OCI-LY7 (cell line): ENCODE data around the gene AGMO. TPM values are rescaled to one million over a fixed set of nuclear protein-coding genes. Genes with fewer than 3 reads are reported as not detected.
"Not testable (repeated sequence)": the region's sequence is repeated elsewhere in the genome, so short reads cannot be mapped to it uniquely, and the experiment has no call there.

ENCODE experiments used
- BruUV-seq: library from RNA; stranded (reverse); fragments of 400-500 nt; replicated peaks from 2 replicates; lab custom pipeline; 2021; lab: Mats Ljungman, UMichigan
- CTCF ChIA-PET: fragments of 300-600 bp; sonication (Branson Sonifier 250); formaldehyde crosslinking; loops from one replicate; lab custom pipeline; 2022; ENCODE audit warnings: antibody characterized with exemption; ENCODE audit not compliant: unreplicated experiment; lab: Charles Lee
- POLR2A ChIA-PET: fragments of 300-600 bp; sonication (Branson Sonifier 250); formaldehyde crosslinking; loops from one replicate; lab custom pipeline; 2022; ENCODE audit warnings: antibody characterized with exemption; lab: Charles Lee
- DNase-seq: peaks from one replicate; pipeline ENCODE4 v3.0.0-alpha.2; 2015; ENCODE audit warnings: low spot score
- H2AFZ ChIP-seq: fragments of 200-600 bp; sonication (generic), shearing (Covaris generic); 2 replicates; pipeline ENCODE4 v1.6.1; 2014; ENCODE audit warnings: mild to moderate bottlenecking, antibody characterized with exemption, low read length, moderate library complexity
- H3K27ac ChIP-seq: fragments of 200-600 bp; sonication (generic); 2 replicates; pipeline ENCODE4 v1.5.1; 2014; ENCODE audit warnings: mixed run types, low read depth, mild to moderate bottlenecking, moderate library complexity, low read length, inconsistent platforms; ENCODE audit not compliant: poor library complexity, severe bottlenecking
- H3K36me3 ChIP-seq: fragments of 200-600 bp; sonication (generic); 2 replicates; pipeline ENCODE4 v1.6.1; 2014; ENCODE audit warnings: mild to moderate bottlenecking, antibody characterized with exemption, low read length, moderate library complexity, mixed read lengths; ENCODE audit not compliant: insufficient read depth
- H3K4me1 ChIP-seq: fragments of 200-600 bp; sonication (generic); 2 replicates; pipeline ENCODE4 v1.5.1; 2014; ENCODE audit warnings: mild to moderate bottlenecking, low read length; ENCODE audit not compliant: insufficient read depth, poor library complexity, severe bottlenecking
- H3K4me2 ChIP-seq: fragments of 200-600 bp; sonication (generic); 2 replicates; pipeline ENCODE4 v1.6.1; 2014; ENCODE audit warnings: mild to moderate bottlenecking, low read length
- H3K4me3 ChIP-seq: fragments of 200-600 bp; sonication (generic); 2 replicates; pipeline ENCODE4 v1.5.1; 2014; ENCODE audit warnings: mild to moderate bottlenecking, low read depth, low read length; ENCODE audit not compliant: poor library complexity, severe bottlenecking
- H3K79me2 ChIP-seq: fragments of 200-600 bp; sonication (generic); 2 replicates; pipeline ENCODE4 v1.6.1; 2016; ENCODE audit warnings: low read depth, mild to moderate bottlenecking, low read length, moderate library complexity, mixed read lengths; ENCODE audit not compliant: insufficient read depth
- H3K9me2 ChIP-seq: fragments of 200-600 bp; sonication (generic); 2 replicates; pipeline ENCODE4 v1.6.1; 2016; ENCODE audit warnings: mild to moderate bottlenecking, low read length, mixed read lengths; ENCODE audit not compliant: insufficient read depth
- H3K9me3 ChIP-seq: fragments of 200-600 bp; sonication (generic); 2 replicates; pipeline ENCODE4 v1.6.1; 2014; ENCODE audit warnings: mild to moderate bottlenecking, mixed run types, low read length, mixed read lengths
- H4K20me1 ChIP-seq: fragments of 200-600 bp; sonication (generic); 2 replicates; pipeline ENCODE4 v1.6.1; 2014; ENCODE audit warnings: mild to moderate bottlenecking, antibody characterized with exemption, low read length, moderate library complexity, mixed read lengths; ENCODE audit not compliant: insufficient read depth
- CTCF ChIP-seq: fragments of 200-600 bp; sonication (generic); conservative IDR thresholded peaks from 2 replicates; pipeline ENCODE4 v1.5.1; 2014; ENCODE audit warnings: mild to moderate bottlenecking, antibody characterized with exemption, low read length, moderate library complexity, mixed read lengths
- EZH2phosphoT487 ChIP-seq: fragments of 200-600 bp; sonication (generic); IDR thresholded peaks from 2 replicates; pipeline ENCODE4 v1.6.1; 2018; ENCODE audit warnings: low read depth, borderline replicate concordance, mild to moderate bottlenecking, mixed run types, antibody characterized with exemption, low read length, moderate library complexity, mixed read lengths
- intact Hi-C: fragments of 100-400 bp; cut with micrococcal nuclease; formaldehyde crosslinking; loops from one replicate; pipeline ENCODE4 v1.10.0; 2022; ENCODE audit not compliant: unreplicated experiment
- total RNA-seq, 2 experiments: library from RNA; depleted of rRNA in 1 of 2; stranded (reverse); fragments of >200 nt in 1 of 2; shearing (Covaris generic) in 1 of 2; gene quantifications; 2 replicates each; pipeline ENCODE4 v1.2.3, GENCODE V29; 2014 to 2022

AGMO gene
- total RNA-seq, 2 experiments from 2014 or later: not detected

DNA sequence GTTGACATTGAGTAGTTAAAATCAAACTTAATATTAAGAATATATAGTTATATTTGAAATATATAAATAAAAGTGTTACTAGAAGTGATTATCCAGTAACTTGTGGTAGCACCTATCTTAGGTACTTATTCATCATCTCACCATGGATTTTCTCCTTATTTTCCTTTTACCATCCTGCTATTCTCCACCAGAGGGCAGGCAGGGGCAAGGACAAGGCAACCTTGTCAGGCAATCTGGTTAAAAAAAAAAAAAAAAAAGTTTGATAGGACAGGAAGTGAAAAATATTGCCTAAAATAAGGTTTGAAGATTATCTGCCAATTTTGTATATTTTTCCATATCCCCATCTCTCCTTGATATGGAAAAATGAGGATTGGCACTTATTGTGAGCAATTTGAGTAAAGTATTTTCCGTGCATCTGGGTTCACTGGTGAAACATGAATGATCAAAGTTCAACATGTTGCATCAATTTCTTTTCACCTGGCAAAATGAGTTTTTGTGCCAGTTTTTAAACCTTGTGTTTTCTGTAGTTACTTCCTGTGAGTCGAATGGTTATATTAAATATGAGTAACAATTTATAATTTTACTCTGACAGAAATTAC is 256.7 kb downstream of the AGMO start:
- Histone ChIP-seq H3K9me2 (no peaks in the 10 kb centered on the region), H3K4me1 (no peaks in the 10 kb centered on the region), H3K79me2 (no peaks in the 10 kb centered on the region), H3K4me2 (no peak overlapping the region), H3K36me3 (no peaks in the 10 kb centered on the region), H2AFZ (no peak overlapping the region), H3K4me3 (no peak overlapping the region), H4K20me1 (no peaks in the 10 kb centered on the region), H3K9me3 (no peaks in the 10 kb centered on the region), H3K27ac (no peak overlapping the region)
- intact Hi-C loops: no loop called here
- no peak for TF ChIP-seq EZH2phosphoT487
- peak; percentile 76 for TF ChIP-seq CTCF
- POLR2A ChIA-PET: no interaction called here
- BruUV-seq: no TSS peak
- DNase-seq: peak; percentile 34
- CTCF ChIA-PET: no interaction called here

GRCh38 chr7:15303357-15303756 is 258.5 kb downstream of the AGMO start:
- H3K9me3 ChIP-seq: no peaks in the 10 kb centered on the region
- H3K27ac ChIP-seq: no peak overlapping the region
- H4K20me1 ChIP-seq: no peaks in the 10 kb centered on the region
- no peaks in the 10 kb centered on the region for H3K79me2 ChIP-seq
- H2AFZ ChIP-seq: no peak overlapping the region
- ChIA-PET POLR2A (no interaction called here), CTCF (no interaction called here)
- no peak for DNase-seq
- no peaks in the 10 kb centered on the region for H3K4me1 ChIP-seq
- no peak overlapping the region for H3K4me3 ChIP-seq
- no peak for TF ChIP-seq CTCF
- TF ChIP-seq EZH2phosphoT487: no peak
- no peaks in the 10 kb centered on the region for H3K9me2 ChIP-seq
- intact Hi-C loops: no loop called here
- H3K36me3 ChIP-seq: no peaks in the 10 kb centered on the region
- BruUV-seq: no TSS peak
- H3K4me2 ChIP-seq: no peak overlapping the region

- H3K4me1 ChIP-seq, H2AFZ ChIP-seq, CTCF ChIA-PET, BruUV-seq, H3K9me3 ChIP-seq, H4K20me1 ChIP-seq, H3K79me2 ChIP-seq, H3K9me2 ChIP-seq, H3K4me2 ChIP-seq, H3K27ac ChIP-seq, H3K4me3 ChIP-seq, intact Hi-C loops, H3K36me3 ChIP-seq, DNase-seq: not testable (repeated sequence)
- POLR2A ChIA-PET: interaction anchor here (1.6 kb wide), 1 partner anchor 24 kb away, joined by 3 read pairs; no protein-coding TSS in a partner anchor
Observed at GRCh38 chr7:15300986-15301385, 260.8 kb downstream of the AGMO start.
